NCI-H510A (cell line): ENCODE results near the gene SLC40A1.
A peak's percentile ranks its signal among the peaks of the same experiment; 100 is the strongest.

Experiments
- DNase-seq: peaks from one replicate; lab custom pipeline; 2025; lab: John Stamatoyannopoulos, UW

Gene SLC40A1

DNA sequence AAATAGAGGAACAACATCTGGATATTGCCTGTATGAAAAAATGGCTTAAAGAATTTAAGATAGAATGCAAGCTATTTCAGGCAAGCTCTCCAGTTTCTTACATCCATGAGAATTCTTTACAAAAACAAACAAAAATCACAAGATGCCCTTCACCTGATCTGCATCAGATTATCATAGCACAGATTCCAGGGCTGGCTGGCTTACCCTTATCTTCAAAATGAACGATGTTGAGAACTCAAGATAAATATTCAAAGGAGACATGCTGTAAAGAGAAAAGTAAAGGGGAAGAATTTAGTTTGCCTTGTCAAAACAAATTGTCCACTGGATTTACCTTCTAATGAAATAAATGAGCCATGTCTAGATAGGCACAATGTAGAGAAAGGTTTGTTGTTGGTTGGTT is 18.7 kb upstream of the SLC40A1 start:
- no peak for DNase-seq

DNA sequence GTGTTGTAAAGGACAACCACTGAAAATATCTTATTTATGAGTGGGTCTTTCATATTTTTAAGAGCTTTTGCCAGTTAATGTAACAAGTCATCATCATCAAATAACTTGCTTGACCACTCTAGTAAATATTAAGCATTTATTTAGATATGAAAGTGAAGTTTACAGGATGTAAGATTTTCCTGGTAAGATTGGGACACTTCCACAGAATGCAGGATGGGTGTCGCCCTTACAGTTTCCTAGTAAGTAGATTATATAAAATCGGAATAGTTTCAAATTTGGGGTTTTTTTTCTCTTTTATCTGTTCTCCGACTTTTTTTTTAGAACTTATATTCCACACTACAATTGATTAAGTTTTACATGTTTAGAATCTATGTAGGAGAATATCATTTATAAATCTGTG is 14.8 kb upstream of the SLC40A1 start:
- DNase-seq: no peak

DNA sequence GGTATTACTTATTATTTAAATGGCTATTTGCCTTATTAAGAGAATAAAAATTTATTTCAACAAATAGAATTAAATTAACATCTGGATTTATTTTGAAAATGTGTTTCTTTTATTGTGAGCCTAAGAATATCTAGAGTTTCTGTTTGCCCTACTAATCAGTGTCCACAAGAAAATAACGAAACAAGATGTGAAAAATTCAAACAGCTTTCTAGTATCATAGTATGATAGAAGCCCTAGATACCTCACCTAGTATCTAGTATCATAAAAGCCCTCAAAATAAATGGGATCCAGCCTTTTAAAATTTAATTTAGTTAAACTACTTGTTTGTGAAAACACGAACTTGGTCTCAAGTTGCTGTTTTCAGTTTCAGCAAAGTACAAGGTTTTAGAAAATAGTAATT is 13.7 kb upstream of the SLC40A1 start:
- no peak for DNase-seq

DNA sequence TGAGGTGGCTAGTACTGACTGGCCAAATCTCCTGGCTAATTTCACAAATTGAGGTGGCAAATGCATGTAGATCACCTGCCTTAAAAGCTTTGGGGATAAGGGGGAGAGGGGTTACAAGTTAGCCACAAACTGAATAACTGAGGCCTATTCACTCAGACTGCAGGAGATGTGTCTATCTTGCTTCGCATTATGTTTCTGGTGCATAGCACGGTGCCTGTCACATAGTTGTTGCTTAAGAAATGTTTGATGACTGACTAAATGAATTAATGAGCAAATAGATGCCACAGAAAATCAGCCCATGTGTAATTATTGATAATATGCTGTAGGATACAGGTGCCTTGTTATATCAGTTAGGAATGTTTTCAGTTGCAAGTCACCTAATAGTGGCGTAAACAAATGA is 12.5 kb upstream of the SLC40A1 start:
- no peak for DNase-seq

DNA sequence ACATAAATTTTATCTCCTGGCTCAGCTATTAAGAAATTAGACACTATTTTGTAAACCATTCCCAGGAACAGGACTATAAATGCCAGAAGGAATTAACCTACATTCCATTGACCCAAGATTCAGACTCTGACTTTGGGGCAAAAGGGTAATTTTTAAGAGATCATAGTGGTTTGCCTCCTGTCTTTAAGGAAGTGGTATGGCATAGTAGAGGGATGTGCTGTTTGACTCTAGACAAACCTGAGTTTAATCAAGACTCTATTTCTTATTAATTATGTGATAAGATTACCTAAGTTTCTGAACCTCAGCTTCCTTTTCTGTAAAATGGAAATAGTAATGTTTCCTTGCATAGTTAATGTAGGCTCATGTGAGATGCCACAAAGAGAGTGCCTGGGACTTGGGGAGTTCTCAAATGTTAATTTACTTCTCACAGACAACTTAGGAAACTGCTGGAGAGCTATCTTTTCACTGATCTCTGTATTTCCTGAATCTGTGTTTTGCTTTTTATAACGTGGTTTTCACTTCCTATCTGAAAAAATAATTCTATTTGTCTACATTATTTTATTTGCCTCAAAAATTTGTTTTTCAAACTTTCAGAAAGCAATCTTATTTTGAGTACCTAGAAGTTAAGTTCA is 11.9 kb upstream of the SLC40A1 start:
- DNase-seq: no peak

DNA sequence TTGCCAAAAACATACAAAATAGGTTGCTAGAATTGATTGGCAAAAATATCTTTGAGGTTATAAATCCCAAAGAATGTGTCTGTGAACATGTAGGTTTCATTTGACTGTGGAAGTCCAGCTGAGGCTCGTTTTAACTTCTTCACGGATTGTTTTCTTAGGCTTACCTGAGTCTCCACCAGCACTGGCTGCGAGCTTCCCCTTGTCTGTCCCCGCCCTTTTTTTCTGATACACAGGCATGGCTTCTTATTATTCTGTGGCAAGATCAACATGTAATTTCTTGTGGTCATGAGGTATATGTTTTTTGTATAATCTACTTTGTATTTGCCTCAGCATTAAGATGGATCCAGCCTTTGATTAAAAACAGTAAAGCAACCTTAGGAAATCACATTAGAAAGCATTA is 7.2 kb upstream of the SLC40A1 start:
- no peak for DNase-seq

DNA sequence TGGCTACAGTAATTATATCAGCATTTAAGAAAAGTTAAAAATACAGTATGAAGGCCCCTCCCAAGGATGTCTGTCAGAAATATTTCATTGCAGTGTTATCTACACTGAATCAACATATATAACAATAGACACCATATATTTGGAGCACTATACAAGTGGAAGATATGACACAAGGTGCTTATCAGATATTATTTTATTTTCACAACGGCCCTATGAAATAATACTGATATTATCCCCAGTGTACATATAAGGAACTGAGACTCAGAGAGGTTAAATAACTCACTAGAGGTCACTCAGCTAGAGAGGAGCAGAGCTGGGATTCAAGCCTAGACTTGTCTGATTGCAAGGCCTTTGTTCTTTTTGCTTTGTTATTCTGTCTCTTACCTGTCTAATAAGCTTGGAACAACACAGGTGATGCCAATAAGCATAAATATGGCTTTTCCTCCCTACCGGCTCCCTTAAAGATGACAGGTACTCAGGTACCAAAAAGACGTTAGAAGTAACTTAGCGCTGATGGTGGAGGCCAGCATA is 4.7 kb upstream of the SLC40A1 start:
- DNase-seq: no peak

DNA sequence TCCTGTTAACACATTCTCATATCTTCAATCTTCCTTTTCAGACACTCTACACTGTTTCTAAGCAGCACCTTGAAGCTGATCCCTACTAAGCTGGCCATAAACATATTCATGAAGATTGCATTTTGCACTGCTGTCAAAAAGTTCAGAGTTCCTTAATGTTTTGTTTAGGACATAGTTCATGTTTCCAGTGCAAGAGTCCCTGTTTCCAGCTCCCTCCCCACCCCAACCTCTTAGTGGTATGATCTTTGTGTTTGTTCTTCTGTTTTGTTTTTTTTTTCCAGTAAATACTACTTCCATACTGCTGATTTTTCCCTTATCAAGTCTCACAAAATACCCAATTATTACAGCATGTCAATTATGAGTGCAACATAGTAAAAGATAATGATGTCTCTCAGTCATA is 4.1 kb upstream of the SLC40A1 start:
- DNase-seq: no peak

DNA sequence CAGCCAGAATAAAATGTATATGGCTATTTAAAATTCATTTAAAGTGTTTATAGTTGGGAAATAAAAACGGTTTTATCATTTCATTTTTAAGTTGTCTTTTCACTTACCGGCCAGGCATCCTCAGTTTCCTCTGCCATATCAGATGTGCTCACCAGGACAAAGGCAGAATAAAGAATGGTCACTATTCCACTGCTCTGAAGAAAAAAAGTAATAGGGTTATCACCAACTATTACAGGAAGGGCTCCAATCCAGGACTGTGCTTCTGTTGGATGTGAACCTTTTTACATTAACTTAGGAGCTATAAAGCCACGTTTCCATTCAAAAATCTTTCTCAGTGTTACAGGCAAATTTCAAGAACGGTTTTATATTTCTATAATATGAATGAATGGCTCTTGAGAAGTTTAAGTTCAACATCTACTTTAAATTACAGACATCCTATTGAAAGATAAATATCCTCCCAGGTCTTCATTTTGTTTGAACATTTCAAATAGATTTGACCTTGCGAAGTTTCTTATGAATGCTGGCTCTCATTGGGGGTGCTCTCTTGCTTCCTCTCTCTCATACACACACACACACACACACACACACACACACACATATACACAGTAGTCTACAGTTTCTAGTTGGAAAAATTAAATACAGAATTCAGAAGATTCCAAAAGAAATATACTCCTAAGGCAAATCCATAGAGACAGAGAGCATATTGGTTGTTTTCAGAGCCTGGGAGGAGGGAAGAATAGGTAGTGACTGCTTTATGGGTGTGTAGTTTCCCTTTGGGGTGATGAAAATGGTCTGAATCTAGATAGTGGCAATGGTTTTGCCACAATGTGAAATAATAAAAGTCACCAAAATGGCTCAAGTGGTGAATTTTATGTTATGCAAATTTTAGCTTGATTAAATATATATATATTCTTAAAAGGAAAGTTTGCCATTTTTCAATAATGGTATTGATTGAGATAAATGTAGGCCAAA is 2.9 kb upstream of the SLC40A1 start:
- DNase-seq: no peak

DNA sequence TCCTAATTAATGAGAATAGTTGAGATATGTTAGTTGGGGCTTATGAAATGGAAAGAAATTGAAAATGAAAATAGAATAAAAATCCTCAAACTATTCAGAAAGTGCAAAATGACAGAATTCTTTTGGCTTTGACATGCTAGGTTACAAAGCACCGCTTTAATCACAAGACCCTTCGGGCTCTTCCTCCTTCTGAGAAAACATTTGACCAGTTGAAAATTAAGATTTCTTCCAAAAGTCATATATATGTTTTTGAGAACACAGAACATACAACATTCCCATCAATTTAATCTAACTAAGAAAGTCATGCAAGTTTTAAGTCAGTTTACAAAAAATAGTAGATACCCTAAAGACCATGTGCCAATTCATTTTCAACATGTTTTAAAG is 2.2 kb upstream of the SLC40A1 start:
- DNase-seq: no peak

DNA sequence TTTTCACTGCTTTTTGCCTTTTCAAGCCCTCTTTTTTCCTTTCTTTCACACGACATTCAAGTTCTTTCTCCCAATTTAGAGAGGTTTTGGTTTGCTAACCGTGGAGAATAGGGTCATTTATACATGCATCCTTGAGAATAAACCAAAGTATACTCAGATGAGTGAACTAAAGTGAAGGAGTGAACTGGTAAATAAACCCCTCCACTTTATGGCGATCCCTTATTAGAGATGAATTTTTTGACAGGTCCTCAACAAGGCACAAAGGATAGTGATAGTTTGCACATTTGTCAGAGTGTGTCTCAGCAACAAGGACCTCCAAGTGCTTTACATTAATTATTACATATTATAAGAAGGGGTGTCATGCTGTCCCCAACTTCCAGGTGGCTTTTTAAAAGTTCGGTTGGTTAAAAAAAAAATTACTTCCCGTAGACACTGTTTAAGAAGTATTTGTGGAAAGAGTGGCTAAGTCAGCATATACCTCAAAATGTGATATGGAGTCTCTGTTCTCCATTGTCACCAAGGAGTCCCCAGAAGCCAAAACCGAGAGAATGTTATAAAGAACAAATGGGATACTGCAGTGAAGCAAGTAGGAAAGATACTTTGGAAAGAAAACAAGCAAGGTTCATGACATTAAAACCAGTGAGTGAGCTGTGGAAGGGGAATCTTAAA is 1.7 kb upstream of the SLC40A1 start:
- DNase-seq: no peak

DNA sequence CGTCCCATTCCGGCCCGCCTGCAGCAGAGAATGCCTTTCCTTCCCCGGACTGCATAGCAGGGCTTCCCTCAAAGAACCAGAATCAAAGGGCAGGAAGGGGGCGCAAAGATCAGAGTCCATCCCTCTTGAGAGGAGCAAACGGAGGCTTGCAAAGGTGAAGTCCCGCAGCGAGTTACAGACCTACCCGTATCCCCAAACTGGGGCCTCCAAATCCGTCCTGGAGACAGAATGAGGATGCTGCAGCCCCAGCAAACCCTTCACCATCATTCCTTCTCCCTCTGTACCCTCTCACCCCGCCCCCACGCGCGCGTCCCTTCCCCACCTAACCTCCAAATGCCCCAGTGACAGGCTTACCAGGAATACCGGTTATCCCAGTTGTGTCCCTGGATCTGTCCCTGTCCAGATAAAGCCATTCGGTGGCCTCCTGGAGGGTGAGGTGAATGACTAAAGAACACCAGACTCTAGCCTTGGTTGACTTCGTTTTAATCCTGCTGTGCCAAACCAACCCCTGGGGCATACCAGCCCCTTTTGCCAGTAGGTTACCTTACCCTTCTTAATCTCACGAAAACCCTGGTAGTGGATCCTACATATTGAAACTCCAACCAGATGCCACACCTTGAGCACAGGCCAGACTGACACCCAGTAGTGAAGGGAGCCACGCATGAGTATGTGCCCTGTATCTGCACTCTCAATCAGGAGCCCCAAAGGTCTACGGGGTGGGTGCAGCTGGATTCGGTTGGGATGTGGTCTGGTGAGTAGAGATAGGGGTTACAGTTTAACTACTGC is 961 bp upstream of the SLC40A1 start:
- DNase-seq: no peak

DNA sequence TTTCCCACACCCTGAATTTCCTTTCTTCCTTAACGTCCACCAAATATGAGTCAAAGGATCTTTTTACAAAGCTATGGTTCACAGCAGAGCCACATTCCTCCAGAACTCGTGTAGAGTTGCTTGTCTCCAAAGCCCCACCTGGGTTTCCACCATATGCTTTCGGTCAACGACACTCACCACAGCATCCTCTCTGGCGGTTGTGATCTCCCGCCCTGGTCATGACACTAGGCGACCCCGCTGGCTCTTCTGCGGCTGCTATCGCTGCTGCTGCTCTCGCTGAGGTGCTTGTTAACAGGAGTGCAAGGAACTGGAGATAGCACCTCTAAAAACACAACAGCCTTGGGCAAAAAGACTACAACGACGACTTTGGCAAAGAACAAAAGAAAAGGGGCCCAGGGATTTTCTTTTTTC is 340 bp downstream of the SLC40A1 start:
- peak; percentile 40 for DNase-seq

DNA sequence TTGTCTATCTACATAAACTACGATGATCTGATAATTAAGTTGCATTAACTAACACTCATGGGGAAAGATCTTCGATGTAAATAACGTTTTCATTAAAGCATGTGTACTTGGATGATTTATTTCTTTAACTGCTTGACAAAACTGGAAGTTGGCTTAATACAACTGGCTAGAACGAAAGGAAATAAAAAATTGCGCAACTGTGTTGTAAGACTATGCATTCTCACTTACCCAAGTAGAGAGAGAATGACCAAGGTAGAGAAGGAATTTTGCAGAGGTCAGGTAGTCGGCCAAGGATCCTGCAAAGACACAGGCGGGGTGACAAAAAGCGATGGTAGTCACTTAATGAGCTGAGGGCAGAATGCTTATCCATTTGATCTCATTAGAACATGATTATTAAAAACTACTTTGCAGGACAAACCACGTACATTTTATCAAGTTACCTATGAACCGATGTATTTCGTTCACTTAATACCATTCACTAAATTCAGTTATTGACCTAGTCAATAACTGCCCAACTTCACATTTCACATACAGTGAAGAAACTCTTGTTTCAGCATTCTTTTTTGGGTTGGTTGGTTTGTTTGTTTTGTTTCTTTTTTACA is 900 bp downstream of the SLC40A1 start:
- no peak for DNase-seq

DNA sequence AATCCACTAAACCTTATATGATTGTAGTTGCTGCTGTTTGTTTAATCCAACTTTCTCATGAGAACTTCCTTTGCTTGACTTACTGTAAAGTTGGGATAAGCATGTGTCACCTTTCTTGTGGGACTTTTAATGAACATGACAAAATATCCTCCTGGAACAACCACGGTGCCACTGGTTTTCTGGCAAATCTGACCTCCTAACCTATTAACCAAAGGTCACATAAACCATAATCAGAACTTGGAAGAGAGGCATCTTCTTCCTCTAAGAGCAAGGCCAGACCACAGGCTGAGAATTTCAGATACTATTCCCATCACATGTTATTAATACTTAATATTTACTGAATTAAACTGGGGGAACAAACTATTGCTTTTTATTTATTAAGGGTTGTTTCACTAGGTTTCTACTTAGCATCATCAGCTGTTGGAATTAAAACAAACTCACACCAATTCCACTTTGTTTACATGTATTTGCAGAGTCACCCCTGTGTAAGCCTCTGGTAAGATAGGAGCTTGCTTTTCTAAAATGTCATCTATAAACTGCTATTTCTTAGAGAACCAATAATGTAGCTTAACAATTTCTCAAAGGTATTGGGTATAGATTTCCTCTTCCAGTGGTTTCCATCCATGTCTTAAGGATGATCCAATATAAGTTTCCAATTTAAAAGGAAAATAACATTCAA is 2.2 kb downstream of the SLC40A1 start:
- DNase-seq: no peak

DNA sequence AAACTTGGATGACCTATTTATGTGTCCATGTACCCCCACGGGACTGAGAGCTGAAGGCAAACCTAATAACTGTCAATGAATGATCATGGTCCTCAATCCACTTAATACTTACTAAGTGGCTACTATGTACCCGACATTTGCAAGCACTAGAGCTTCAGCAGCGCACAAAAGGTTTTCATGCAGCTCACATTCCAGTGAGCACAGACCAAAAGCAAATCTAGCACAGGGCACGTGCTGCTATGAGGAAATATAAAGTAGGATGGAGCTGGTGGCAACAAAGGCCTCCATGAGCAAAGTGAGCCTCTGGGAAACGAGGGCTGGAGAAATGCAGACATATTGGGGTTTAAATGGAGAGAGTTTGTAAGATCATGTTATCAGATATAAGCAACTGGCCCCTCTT is 3.5 kb downstream of the SLC40A1 start:
- no peak for DNase-seq

DNA sequence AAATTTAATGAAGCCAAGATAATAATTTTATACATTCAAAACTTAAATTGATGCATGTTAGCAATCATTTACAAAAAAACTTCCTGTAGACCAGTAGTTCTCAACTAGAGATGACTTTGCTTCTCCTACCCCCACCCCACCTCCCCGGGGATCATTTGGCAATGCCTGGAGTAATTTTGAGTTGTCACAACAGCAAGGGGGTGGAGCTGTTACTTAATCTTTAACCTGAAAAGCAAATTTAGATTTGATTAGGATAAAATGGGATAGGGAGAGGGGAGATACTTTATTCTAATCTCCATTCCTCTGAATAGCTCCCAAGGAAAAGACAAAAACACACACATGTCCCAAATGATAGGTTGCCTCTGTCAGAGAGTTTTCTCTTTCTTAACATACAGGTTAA is 4.2 kb downstream of the SLC40A1 start:
- no peak for DNase-seq

DNA sequence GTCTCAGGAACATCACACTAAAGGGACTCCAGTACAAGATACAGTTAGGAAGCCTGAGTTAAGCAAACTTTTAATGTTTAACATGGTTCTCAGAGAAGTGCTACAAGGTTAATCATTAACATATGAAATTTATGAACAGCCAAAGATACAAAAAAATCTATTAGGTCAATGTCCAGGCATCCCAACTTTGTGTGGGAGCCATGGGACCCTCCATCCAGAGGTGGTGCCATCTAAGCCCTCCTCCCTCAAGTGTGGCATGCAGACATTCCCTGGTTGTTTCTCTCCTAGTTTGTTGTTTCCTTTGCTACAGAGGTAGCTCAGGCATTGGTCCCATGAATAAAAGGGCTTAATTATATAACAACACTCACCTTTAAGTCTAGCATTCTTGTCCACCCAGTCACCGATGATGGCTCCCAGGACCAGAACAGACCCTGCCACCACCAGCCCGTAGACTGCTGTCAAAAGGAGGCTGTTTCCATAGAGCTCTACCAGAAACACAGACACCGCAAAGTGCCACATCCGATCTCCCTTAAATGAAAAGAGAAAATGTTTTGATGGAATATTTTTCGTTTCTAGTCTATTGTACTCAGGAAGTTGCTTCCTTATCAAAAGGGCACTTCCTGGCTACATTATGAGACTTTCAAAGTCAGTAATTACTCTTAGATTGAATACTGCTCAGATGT is 5.7 kb downstream of the SLC40A1 start:
- DNase-seq: no peak

DNA sequence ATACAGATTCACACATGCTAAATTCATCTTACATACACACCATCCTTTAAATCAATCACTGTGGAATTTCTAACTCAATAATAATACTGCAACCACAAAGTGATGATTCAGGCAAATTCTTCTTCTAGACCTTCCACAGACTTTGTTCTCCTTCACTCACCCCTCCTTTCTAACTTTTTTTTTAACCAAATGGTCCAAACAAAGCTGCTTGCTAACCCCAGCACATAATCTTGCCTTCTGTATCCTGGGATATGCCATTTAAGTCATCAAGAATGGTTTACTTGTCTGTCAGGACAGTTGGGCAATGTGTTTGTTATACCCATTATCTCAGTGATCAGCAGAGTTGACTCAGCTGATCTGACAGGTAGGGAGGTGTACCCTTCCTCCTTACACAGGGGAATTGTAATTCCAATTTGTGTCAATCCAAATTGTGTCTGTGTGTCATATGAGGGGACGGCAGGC is 10.0 kb downstream of the SLC40A1 start:
- no peak for DNase-seq

DNA sequence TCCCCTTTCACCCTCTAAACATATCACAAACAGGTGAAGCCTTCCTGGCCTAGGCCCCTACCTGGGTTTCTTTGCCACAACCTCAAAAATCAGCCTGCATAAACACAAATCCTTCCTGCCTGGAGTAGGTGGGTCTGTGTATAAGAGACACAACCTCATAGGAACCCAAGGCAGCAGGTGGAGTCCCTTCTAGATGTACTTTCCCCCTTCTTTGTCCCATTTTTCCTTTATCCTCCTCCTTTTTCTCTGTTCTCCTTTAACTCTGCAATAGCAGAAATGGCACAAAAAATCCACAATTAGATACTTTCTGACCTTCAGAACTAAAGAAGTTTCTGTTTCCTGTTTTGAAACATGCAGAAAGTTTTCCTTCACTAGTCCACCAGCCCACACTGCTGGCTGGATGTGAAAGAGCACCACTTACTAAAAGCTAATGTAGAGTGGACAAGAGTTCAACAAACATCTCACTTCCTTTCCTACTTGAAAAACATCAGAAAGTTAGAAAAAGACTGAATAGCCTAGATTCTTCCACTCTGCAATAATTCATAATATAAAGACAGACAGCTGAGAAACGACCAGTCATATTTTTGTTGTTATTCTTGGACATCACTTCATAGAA is 11.2 kb downstream of the SLC40A1 start:
- no peak for DNase-seq
